ENCODE results near the gene SCYL1.

The SCYL1 gene

DNA sequence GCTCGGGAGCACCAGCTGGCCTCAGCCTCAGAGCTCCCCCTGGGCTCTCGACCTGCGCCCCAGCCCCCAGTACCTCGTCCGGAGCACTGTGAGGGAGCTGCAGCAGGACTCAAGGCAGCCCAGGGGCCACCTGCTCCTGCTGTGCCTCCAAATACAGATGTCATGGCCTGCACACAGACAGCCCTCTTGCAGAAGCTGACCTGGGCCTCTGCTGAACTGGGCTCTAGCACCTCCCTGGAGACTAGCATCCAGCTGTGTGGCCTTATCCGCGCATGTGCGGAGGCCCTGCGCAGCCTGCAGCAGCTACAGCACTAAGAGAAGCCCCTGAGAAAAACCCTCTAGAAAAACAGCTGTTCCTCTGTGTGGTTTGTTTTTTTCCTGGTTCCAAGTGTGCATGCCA is 46.5 kb downstream of the SCYL1 start:
- no peak for DNase-seq (ENCODE audit: low read depth)

DNA sequence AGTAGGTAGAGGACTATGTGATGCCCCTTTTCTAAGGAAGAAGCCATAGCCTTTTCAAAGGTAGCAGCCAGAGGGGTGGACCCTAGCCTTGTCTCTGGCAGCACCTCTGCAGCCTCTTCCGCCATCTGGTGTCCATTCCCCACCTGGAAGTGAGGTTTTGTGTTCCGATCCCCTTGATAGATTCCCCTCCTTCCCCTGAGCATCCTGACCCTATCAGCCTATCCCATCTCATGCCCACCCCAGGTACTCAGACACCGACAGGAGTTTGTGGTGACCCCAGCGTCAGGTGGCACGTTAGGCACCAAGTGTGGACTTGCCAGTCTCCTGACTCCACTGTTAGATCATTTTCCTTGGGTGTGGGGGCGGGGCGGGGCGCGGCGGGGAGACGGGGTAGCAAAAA is 47.1 kb downstream of the SCYL1 start:
- no peak for DNase-seq (ENCODE audit: low read depth)

- DNase-seq (ENCODE audit: low read depth), result no peak
These were observed 47.6 kb downstream of the SCYL1 start, which contains the start of gene FAM89B for GRCh38 chr11:65572356-65573051. Gene FAM89B (plus strand): TSS chr11:65572538. CDS start chr11:65572670, 132 bp downstream.

- no peak for DNase-seq (ENCODE audit: low read depth)
These were observed 48.7 kb downstream of the SCYL1 start for GRCh38 chr11:65573391-65574079.

GRCh38 chr11:65574109-65574810 is 49.4 kb downstream of the SCYL1 start:
- peak; percentile 63 for DNase-seq (ENCODE audit: low read depth)

DNA sequence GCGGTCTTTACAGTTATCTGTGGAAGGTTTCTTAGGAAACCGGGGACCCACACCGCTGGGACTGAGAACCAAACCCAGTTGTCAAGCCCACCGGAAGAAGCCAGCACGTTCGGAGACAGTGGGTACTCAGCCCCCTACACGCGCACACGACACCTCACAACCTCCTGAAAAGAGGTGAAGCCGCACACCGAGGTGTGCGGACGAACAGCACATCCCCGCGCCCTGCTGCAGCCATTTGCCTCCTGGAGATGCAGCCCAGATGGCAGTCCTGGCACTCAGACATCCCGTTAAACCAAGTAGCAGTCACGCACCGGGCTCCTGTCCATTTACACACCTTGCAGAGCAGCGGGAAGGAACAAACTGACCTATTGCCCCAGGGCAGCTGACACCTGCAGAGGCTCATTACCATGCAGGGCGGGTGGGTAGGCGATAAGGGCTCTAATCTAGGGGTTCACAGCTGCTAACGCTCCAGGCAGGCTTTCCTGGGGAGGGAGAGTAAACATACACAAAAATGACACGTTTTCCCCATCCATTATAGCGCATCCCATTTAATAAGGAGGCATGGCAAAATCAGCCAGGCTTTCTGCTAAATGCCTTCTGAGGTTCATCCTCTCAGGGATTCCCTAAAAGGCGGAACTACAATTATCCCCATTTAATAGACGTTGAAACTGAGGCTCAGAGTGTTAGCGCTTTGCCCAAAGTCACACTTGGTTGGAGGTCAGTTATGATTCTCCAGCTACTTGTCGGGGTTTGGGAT is 50.1 kb downstream of the SCYL1 start:
- DNase-seq (ENCODE audit: low read depth), result no peak

- no peak for DNase-seq (ENCODE audit: low read depth)
These were observed 50.8 kb downstream of the SCYL1 start, which contains the start of gene EHBP1L1 for GRCh38 chr11:65575568-65576231. Gene EHBP1L1 (plus strand): TSS chr11:65576053. CDS start chr11:65576303, 250 bp downstream.

DNA sequence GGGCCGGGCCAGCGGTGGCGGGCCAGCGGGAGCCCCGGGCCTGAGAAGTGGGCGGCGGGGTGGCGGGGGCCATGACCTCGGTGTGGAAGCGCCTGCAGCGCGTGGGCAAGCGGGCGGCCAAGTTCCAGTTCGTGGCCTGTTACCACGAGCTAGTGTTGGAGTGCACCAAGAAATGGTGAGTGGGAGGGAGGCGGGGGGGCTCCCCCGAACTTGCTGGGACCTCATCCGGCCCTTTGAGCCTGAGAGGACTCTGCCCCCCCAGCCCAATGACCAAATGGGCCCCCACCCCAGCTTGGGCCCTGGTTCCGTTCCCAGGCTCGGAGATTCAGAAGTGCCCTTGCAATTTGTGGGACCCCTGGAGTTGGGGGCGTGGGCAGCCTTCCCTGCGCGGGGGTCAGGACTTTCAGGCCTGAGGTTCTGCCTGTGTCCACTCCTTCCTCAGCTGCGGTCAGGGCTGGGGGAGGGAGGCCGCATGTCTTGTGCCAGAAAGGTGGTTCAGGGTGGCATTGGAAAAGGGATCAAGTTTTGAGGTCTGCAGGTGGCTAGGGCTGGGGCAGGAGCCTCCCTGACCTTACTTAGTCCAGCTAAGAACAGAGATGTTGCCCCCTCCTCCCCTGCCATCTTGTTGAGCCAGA is 51.5 kb downstream of the SCYL1 start:
- DNase-seq (ENCODE audit: low read depth), result no peak

DNA sequence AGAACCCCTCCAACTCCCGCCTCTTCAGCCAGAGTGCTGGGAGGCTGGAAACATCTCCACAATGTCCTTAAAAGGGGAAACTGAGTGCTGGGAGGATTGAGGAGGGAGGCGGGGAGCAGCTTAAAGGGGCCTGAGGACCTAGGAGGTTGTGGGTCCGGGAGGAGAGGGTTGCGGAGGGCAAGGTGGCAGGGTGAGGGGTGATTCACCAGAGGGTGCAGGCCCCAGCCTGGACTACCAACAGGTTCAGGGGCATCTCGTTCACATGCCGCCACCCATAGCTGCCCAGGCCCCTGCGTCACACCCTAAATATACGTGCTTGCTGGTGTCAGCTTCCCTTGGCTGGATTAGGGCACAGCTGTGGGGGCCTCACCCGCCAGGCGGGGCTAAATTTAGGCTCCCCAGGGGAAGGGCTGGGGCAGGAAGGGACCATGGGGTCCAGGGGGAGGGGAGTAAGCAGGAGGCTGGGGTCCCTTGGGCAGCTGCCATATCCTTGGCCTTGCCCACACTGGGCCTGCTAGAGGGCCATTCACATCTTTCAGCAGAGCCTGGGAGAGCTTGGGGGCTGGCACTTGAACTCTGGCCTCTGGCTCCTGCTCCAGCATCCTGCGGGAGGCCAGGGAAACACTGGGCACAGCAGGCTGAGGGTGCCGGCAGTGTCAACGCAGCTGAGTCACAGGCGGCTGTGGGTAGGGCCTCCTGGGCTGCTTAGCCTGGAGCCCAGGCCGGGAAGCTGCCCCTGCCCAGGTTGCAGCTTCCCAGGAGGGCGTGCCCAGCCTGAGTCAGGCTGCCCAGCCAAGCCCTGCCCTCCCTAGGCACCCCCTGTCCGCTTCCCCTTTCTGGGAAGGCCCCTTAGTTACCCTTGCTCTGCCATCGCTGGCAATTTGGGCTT is 52.2 kb downstream of the SCYL1 start:
- no peak for DNase-seq (ENCODE audit: low read depth)

- DNase-seq (ENCODE audit: low read depth), result no peak
These were observed 52.9 kb downstream of the SCYL1 start for GRCh38 chr11:65577756-65578109.

DNA sequence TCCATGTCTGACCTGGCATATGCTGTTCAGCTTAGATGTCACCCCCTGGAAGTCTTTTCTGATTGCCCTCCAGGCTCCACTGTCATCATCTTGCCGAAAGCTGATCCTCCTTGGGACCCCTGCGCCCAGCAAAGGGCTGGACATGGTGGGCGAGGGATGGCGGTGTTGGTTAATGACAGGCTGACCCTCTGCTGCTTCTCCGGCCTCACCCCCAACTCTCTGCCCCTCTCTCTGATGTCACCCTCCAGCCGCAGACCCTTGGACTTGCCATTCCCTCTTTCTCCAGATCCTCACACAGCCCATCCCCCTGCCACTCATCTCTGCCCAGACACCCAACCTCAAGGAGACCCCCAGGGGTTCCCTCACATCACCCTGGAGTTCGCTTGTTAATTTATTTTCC is 53.3 kb downstream of the SCYL1 start:
- no peak for DNase-seq (ENCODE audit: low read depth)

DNA sequence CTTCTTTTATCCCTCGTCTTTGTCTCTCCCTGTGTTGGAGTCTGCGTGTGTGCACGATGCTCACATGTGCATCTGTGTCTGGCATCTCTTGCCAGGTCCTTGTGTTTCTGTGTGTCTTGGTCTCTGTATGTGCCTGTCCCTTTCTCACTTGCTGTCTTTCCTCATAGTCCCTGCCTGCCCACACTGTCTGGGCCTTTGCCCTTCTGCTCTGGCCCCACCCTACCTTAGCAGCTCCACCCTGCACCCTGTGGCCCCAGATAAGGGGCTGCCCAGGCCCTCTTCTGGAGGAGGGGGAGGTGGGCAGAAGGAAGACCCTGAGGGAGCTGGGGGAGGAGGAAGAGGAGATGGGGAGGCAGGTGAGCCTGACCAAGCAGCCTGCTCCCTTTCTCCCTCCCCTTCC is 53.8 kb downstream of the SCYL1 start:
- DNase-seq (ENCODE audit: low read depth), result no peak

- no peak for DNase-seq (ENCODE audit: low read depth)
These were observed 54.4 kb downstream of the SCYL1 start for GRCh38 chr11:65579291-65579690.

DNA sequence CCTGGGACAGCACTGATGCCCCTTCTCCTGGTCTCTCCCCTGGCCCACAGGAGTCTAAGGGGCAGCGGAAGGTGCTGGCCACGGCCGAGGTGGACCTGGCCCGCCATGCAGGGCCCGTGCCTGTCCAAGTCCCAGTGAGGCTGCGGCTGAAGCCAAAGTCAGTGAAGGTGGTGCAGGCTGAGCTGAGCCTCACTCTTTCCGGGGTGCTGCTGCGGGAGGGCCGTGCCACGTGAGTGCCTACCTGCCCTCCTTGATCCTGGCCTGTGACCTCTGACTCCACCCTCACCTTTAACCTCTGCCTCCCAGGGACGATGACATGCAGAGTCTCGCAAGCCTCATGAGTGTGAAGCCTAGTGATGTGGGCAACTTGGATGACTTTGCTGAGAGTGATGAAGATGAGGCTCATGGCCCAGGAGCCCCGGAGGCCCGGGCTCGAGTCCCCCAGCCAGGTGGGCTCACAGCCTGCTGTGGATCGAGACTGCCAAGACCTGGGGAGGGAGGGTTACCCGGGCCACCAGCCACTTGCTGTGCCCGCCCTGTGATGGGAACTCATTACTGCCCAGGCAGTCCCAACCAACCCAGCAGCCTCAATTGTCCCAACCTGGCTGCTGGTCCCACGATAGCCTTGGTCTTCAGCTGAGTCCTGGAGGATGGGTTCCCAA is 55.3 kb downstream of the SCYL1 start:
- DNase-seq (ENCODE audit: low read depth), result no peak

DNA sequence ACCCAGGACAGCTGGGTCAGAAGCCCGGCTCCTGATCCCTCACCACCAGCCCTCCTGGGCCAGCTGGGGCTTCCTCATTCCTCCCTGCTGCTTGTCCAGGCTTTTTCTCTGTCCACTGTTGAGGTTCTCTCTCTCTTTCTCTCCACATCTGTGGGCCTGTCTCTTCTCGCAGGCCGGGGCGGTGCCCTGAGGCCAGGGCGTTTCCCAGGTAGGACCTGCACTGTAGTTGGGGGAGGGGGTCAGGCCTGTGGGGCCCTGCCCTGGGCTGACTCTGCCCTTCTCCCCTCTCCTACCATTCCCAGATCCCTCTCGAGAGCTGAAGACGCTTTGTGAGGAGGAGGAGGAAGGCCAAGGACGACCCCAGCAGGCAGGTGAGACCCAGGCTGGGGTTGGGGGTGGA is 55.9 kb downstream of the SCYL1 start:
- DNase-seq (ENCODE audit: low read depth), result no peak

DNA sequence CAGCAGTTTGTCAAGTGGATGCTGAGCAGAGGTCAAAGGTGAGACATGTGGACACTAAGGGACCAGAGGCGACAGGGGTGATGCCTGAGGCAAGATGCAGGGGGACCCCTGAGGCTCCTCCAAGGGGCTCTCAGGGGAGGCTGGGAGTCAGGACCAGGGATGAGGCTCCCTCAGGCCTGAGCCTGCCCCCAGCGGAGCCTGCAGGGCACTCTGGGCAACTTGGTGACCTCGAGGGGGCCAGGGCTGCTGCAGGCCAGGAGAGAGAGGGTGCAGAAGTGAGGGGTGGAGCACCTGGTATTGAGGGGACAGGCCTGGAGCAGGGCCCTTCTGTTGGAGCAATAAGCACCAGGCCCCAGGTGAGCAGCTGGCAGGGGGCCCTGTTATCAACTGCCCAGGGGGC is 57.0 kb downstream of the SCYL1 start:
- no peak for DNase-seq (ENCODE audit: low read depth)

DNA sequence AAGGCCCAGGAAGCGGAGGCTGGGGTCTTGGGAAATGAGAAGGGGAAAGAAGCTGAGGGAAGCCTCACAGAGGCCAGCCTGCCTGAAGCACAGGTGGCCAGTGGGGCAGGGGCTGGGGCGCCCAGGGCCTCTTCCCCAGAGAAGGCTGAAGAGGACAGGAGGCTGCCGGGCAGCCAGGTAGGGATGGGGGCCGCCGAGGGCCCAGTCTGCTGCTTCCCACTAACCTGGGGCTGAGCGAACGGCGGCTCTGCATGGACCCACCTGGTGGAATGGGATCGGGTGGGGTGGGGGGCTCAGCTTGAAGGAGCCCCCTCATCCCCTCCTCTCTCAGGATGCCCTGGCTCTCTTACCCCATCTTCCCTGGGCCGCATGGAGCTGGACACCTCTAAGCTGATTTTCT is 58.7 kb downstream of the SCYL1 start:
- DNase-seq (ENCODE audit: low read depth), result no peak

DNA sequence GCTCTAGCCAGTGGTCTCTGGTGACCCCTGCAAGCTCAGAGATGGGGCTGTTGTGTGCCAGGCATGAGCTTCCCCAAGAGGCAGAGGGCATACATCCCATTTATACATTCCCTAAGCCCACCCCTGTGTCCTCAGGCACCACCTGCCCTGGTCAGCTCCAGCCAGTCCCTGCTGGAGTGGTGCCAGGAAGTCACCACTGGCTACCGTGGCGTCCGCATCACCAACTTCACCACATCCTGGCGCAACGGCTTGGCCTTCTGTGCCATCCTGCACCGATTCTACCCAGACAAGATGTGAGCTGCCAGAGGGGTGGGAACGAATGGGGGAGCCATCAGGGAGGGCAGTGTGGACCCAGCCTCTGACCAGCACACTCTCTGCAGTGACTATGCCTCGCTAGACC is 59.2 kb downstream of the SCYL1 start:
- DNase-seq (ENCODE audit: low read depth), result no peak

- DNase-seq (ENCODE audit: low read depth), result no peak
These were observed 59.9 kb downstream of the SCYL1 start for GRCh38 chr11:65584723-65585171.
